HCT116 (cell line): Measurements from ENCODE around the gene CNDP1. TPM values are rescaled to one million over a fixed set of nuclear protein-coding genes. Genes with fewer than 3 reads are reported as not detected.

Source experiments
- ATAC-seq: fragments of 200-7000 bp; cut with Tn5 transposase; 2 replicates; pipeline ENCODE4 v1.9.1; 2020; ENCODE audit warnings: mild to moderate bottlenecking, moderate library complexity
- BruUV-seq: library from RNA; stranded (reverse); fragments of 400-500 nt; replicated peaks from 2 replicates; lab custom pipeline; 2021; lab: Mats Ljungman, UMichigan
- CTCF ChIA-PET: fragments of 300-600 bp; sonication (Branson Sonifier 250); formaldehyde crosslinking; loops from one replicate; lab custom pipeline; 2021; ENCODE audit warnings: antibody characterized with exemption; lab: Charles Lee
- POLR2A ChIA-PET: fragments of 300-600, 350-600 bp; sonication (Branson Sonifier 250); formaldehyde crosslinking; loops from one replicate; lab custom pipeline; 2021; ENCODE audit warnings: antibody characterized with exemption; lab: Charles Lee
- RAD21 ChIA-PET, 2 experiments: fragments of 300-600 bp; sonication (Branson Sonifier 250); formaldehyde crosslinking; loops; one replicate each; lab custom pipeline; 2023; ENCODE audit warnings: low total read pairs in 2 of 2; ENCODE audit not compliant: uncharacterized antibody in 2 of 2, unreplicated experiment in 2 of 2, low non-redundant PET in 1 of 2; lab: Charles Lee
- DNase-seq: peaks from one replicate; pipeline ENCODE4 v3.0.0-alpha.2; 2010; ENCODE audit warnings: low read depth, low spot score
- H2AFZ ChIP-seq: fragments of 200-600 bp; shearing (Covaris generic), sonication (generic); 2 replicates; pipeline ENCODE4 v1.6.1; 2017; ENCODE audit warnings: low read depth, mixed run types, mixed read lengths, antibody characterized with exemption, low read length; ENCODE audit not compliant: poor library complexity, severe bottlenecking
- H3K27ac ChIP-seq: 2 replicates; pipeline ENCODE4 v1.5.1; 2012; ENCODE audit warnings: low read depth, low read length
- H3K27me3 ChIP-seq: fragments of 200-600 bp; sonication (generic); 2 replicates; pipeline ENCODE4 v1.6.1; 2016; ENCODE audit warnings: mixed run types, low read length, mixed read lengths; ENCODE audit not compliant: insufficient read depth
- H3K36me3 ChIP-seq, 2 experiments: fragments of 200-500 bp in 1 of 2; fragments of 200-600 bp in 1 of 2; sonication (Bioruptor generic) in 1 of 2; sonication (generic) in 1 of 2; 2 replicates each; pipeline versions ENCODE4 v1.5.1 to v1.6.1; 2014 to 2016; ENCODE audit warnings: low read length in 2 of 2, inconsistent platforms in 1 of 2, mixed read lengths in 1 of 2, mixed run types in 1 of 2; ENCODE audit not compliant: insufficient read depth in 2 of 2, control insufficient read depth in 1 of 2
- H3K4me1 ChIP-seq, 2 experiments: fragments of 200-600 bp in 1 of 2; sonication (generic) in 1 of 2; 2 replicates each; pipeline versions ENCODE4 v1.5.1 to v1.6.1; 2012 to 2017; ENCODE audit warnings: low read length in 2 of 2, inconsistent platforms in 1 of 2, mild to moderate bottlenecking in 1 of 2, mixed read lengths in 1 of 2, mixed run types in 1 of 2, moderate library complexity in 1 of 2; ENCODE audit not compliant: insufficient read depth in 2 of 2, control insufficient read depth in 1 of 2
- H3K4me2 ChIP-seq: fragments of 200-600 bp; sonication (generic); 2 replicates; pipeline ENCODE4 v1.6.1; 2017; ENCODE audit warnings: mixed run types, low read length, mixed read lengths
- H3K4me3 ChIP-seq, 2 experiments: fragments of 200-600 bp in 1 of 2; sonication (generic) in 1 of 2; replicated peaks in 1 of 2; 2 replicates each; pipeline ENCODE4 v1.5.1; 2011 to 2016; ENCODE audit warnings: low read length in 2 of 2, control low read depth in 1 of 2, low read depth in 1 of 2, mild to moderate bottlenecking in 1 of 2, mixed read lengths in 1 of 2, mixed run types in 1 of 2
- H3K79me2 ChIP-seq: fragments of 200-600 bp; sonication (generic); 2 replicates; pipeline ENCODE4 v1.6.1; 2017; ENCODE audit warnings: mild to moderate bottlenecking, mixed run types, low read length, moderate library complexity, mixed read lengths; ENCODE audit not compliant: insufficient read depth
- H3K9ac ChIP-seq: fragments of 200-600 bp; sonication (generic); 2 replicates; pipeline ENCODE4 v1.6.1; 2016; ENCODE audit warnings: low read length, mixed read lengths
- H3K9me2 ChIP-seq: fragments of 200-600 bp; sonication (generic), shearing (Covaris generic); 2 replicates; pipeline ENCODE4 v1.6.1; 2017; ENCODE audit warnings: mixed run types, mild to moderate bottlenecking, moderate library complexity; ENCODE audit not compliant: insufficient read depth
- H3K9me3 ChIP-seq, 2 experiments: fragments of 200-500 bp in 1 of 2; fragments of 200-600 bp in 1 of 2; sonication (Bioruptor generic) in 1 of 2; sonication (generic) in 1 of 2; 2 replicates each; pipeline ENCODE4 v1.6.1; 2014 to 2017; ENCODE audit warnings: low read length in 2 of 2, mixed read lengths in 2 of 2, inconsistent platforms in 1 of 2, low read depth in 1 of 2, mild to moderate bottlenecking in 1 of 2, mixed run types in 1 of 2, moderate library complexity in 1 of 2; ENCODE audit not compliant: control insufficient read depth in 1 of 2, insufficient read depth in 1 of 2
- H4K20me1 ChIP-seq: fragments of 200-600 bp; sonication (generic), shearing (Covaris generic); 2 replicates; pipeline ENCODE4 v1.6.1; 2017; ENCODE audit warnings: mixed run types, mild to moderate bottlenecking, moderate library complexity; ENCODE audit not compliant: insufficient read depth
- CEBPB ChIP-seq: IDR thresholded peaks from 2 replicates; pipeline ENCODE4 v1.6.1; 2012; ENCODE audit warnings: low read depth
- EGR1 ChIP-seq: IDR thresholded peaks from 2 replicates; pipeline ENCODE4 v1.6.1; 2012; ENCODE audit warnings: low read depth
- ELF1 ChIP-seq: IDR thresholded peaks from 2 replicates; pipeline ENCODE4 v1.6.1; 2012; ENCODE audit warnings: low read depth, borderline replicate concordance
- EZH2 ChIP-seq: fragments of 200-600 bp; sonication (generic); IDR thresholded peaks from 2 replicates; pipeline ENCODE4 v1.6.1; 2017; ENCODE audit warnings: antibody characterized with exemption, mixed run types
- EZH2phosphoT487 ChIP-seq: fragments of 200-600 bp; IDR thresholded peaks from 2 replicates; pipeline ENCODE4 v1.6.1; 2018; ENCODE audit warnings: antibody characterized with exemption, borderline replicate concordance
- FOSL1 ChIP-seq: IDR thresholded peaks from 2 replicates; pipeline ENCODE4 v1.6.1; 2012; ENCODE audit warnings: low read depth
- JUND ChIP-seq: IDR thresholded peaks from 2 replicates; pipeline ENCODE4 v1.6.1; 2012
- POLR2AphosphoS5 ChIP-seq: IDR thresholded peaks from 2 replicates; pipeline ENCODE4 v1.6.1; 2011; ENCODE audit warnings: mild to moderate bottlenecking, low read depth, low read length, moderate library complexity
- SIN3A ChIP-seq: IDR thresholded peaks from 2 replicates; pipeline ENCODE4 v1.6.1; 2012; ENCODE audit warnings: low read depth
- SP1 ChIP-seq: IDR thresholded peaks from 2 replicates; pipeline ENCODE4 v1.6.1; 2012; ENCODE audit warnings: low read depth
- SRF ChIP-seq: IDR thresholded peaks from 2 replicates; pipeline ENCODE4 v1.6.1; 2012; ENCODE audit warnings: low read depth
- YY1 ChIP-seq: IDR thresholded peaks from 2 replicates; pipeline ENCODE4 v1.6.1; 2011; ENCODE audit warnings: low read length, low read depth, moderate library complexity, mild to moderate bottlenecking; ENCODE audit not compliant: insufficient replicate concordance; ENCODE audit errors: extremely low read depth
- ZFX ChIP-seq: fragments of 450-650 bp; IDR thresholded peaks from 2 replicates; pipeline ENCODE4 v1.6.1; 2017
- ZNF274 ChIP-seq: fragments of 200-500 bp; sonication (Bioruptor generic); IDR thresholded peaks from 2 replicates; pipeline ENCODE4 v1.6.1; 2014; ENCODE audit warnings: mild to moderate bottlenecking, low read depth, low read length, inconsistent platforms
- intact Hi-C: fragments of 100-400 bp; cut with micrococcal nuclease; formaldehyde crosslinking; loops from 2 replicates; pipeline ENCODE4 v1.10.0; 2022
- total RNA-seq: library from RNA; stranded (reverse); gene quantifications from one replicate; pipeline ENCODE4 v1.2.1, GENCODE V29; 2021; ENCODE audit not compliant: unreplicated experiment
- TF ChIP-seq, protein P1 (sequence below): IDR thresholded peaks from 2 replicates; pipeline ENCODE4 v1.6.1; 2012; ENCODE audit warnings: low read depth
- TF ChIP-seq, protein P2 (sequence below): IDR thresholded peaks from 2 replicates; pipeline ENCODE4 v1.6.1; 2011; ENCODE audit warnings: mild to moderate bottlenecking, low read length, moderate library complexity; ENCODE audit not compliant: insufficient replicate concordance; ENCODE audit errors: extremely low read depth
- TF ChIP-seq, protein P3 (sequence below), 3 experiments: fragments of 200-600 bp in 1 of 3; sonication (generic) in 1 of 3; IDR thresholded peaks in 2 of 3; conservative IDR thresholded peaks in 1 of 3; 2 replicates each; pipeline ENCODE4 v1.5.1; 2012 to 2017; ENCODE audit warnings: low read depth in 2 of 3, low read length in 2 of 3, antibody characterized with exemption in 1 of 3, borderline replicate concordance in 1 of 3, control low read depth in 1 of 3, mild to moderate bottlenecking in 1 of 3, mixed read lengths in 1 of 3, mixed run types in 1 of 3, moderate library complexity in 1 of 3; ENCODE audit not compliant: insufficient read depth in 1 of 3

CNDP1 gene
- total RNA-seq, 1 experiment from 2014 or later = not detected

DNA sequence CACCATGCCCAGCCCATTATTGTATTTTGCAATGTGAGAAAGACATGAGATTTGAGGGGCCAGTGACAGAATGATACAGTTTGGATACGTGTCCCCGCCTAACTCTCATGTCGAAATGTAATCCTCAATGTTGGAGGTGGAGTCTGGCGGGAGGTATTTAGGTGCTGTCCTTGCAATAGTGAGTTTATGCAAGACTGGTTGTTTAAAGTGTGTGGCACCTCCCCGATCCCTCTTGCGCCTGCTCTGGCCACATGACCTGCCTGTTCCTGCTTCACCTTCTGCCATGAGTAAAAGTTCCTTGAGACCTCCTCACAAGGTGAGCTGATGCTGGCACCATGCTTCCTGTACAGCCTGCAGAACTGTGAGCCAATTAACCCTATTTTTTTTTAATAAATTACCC, 16.6 kb downstream of the CNDP1 start:
- Histone ChIP-seq H4K20me1 (no peaks in the 10 kb centered on the region), H3K79me2 (no peaks in the 10 kb centered on the region), H3K4me3 (no peak overlapping the region), H3K4me2 (no peak overlapping the region), H3K27me3 (peaks cover 16% of the 10 kb centered on the region), H3K4me1 (no peaks in the 10 kb centered on the region), H3K36me3 (no peaks in the 10 kb centered on the region), H3K9ac (no peak overlapping the region), H3K27ac (no peak overlapping the region), H3K9me3 (peaks cover 0 to 6% of the 10 kb centered on the region in 2 experiments; a peak in 1 of 4 replicates), H2AFZ (no peak overlapping the region), H3K9me2 (no peaks in the 10 kb centered on the region)
- ChIA-PET POLR2A (no interaction called here), CTCF (interaction anchor here (1.3 to 1.6 kb wide), 4 partner anchors 197 to 353 kb away, joined by 3 to 57 read pairs (median 12); no protein-coding TSS in a partner anchor), RAD21 (no interaction called here)
- no TSS peak for BruUV-seq
- DNase-seq (no peak), ATAC-seq (no peak)
- intact Hi-C loops = loop anchor here (10.0 kb wide), 1 partner anchor 506 kb away; no protein-coding TSS in a partner anchor
- no peak for TF ChIP-seq POLR2AphosphoS5
- TF ChIP-seq, protein P1, sequence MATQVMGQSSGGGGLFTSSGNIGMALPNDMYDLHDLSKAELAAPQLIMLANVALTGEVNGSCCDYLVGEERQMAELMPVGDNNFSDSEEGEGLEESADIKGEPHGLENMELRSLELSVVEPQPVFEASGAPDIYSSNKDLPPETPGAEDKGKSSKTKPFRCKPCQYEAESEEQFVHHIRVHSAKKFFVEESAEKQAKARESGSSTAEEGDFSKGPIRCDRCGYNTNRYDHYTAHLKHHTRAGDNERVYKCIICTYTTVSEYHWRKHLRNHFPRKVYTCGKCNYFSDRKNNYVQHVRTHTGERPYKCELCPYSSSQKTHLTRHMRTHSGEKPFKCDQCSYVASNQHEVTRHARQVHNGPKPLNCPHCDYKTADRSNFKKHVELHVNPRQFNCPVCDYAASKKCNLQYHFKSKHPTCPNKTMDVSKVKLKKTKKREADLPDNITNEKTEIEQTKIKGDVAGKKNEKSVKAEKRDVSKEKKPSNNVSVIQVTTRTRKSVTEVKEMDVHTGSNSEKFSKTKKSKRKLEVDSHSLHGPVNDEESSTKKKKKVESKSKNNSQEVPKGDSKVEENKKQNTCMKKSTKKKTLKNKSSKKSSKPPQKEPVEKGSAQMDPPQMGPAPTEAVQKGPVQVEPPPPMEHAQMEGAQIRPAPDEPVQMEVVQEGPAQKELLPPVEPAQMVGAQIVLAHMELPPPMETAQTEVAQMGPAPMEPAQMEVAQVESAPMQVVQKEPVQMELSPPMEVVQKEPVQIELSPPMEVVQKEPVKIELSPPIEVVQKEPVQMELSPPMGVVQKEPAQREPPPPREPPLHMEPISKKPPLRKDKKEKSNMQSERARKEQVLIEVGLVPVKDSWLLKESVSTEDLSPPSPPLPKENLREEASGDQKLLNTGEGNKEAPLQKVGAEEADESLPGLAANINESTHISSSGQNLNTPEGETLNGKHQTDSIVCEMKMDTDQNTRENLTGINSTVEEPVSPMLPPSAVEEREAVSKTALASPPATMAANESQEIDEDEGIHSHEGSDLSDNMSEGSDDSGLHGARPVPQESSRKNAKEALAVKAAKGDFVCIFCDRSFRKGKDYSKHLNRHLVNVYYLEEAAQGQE = no peak
- TF ChIP-seq EZH2phosphoT487 = no peak
- no peak for TF ChIP-seq YY1
- no peak for TF ChIP-seq SP1
- TF ChIP-seq, protein P2, sequence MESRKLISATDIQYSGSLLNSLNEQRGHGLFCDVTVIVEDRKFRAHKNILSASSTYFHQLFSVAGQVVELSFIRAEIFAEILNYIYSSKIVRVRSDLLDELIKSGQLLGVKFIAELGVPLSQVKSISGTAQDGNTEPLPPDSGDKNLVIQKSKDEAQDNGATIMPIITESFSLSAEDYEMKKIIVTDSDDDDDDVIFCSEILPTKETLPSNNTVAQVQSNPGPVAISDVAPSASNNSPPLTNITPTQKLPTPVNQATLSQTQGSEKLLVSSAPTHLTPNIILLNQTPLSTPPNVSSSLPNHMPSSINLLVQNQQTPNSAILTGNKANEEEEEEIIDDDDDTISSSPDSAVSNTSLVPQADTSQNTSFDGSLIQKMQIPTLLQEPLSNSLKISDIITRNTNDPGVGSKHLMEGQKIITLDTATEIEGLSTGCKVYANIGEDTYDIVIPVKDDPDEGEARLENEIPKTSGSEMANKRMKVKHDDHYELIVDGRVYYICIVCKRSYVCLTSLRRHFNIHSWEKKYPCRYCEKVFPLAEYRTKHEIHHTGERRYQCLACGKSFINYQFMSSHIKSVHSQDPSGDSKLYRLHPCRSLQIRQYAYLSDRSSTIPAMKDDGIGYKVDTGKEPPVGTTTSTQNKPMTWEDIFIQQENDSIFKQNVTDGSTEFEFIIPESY = no peak
- TF ChIP-seq ELF1 = no peak
- TF ChIP-seq EGR1 = no peak
- TF ChIP-seq SIN3A = no peak
- TF ChIP-seq CEBPB = no peak
- no peak for TF ChIP-seq SRF
- TF ChIP-seq ZNF274 = no peak
- no peak for TF ChIP-seq ZFX
- no peak for TF ChIP-seq FOSL1
- no peak for TF ChIP-seq EZH2
- TF ChIP-seq, protein P3, sequence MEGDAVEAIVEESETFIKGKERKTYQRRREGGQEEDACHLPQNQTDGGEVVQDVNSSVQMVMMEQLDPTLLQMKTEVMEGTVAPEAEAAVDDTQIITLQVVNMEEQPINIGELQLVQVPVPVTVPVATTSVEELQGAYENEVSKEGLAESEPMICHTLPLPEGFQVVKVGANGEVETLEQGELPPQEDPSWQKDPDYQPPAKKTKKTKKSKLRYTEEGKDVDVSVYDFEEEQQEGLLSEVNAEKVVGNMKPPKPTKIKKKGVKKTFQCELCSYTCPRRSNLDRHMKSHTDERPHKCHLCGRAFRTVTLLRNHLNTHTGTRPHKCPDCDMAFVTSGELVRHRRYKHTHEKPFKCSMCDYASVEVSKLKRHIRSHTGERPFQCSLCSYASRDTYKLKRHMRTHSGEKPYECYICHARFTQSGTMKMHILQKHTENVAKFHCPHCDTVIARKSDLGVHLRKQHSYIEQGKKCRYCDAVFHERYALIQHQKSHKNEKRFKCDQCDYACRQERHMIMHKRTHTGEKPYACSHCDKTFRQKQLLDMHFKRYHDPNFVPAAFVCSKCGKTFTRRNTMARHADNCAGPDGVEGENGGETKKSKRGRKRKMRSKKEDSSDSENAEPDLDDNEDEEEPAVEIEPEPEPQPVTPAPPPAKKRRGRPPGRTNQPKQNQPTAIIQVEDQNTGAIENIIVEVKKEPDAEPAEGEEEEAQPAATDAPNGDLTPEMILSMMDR (IDR thresholded peaks at IDR 0.05 in 2 of 3, conservative IDR thresholded peaks at IDR 0.05 in 1 of 3; ENCODE audit: borderline replicate concordance in 1 of 3, insufficient read depth in 1 of 3, low read depth in 2 of 3, low read length in 2 of 3) = no peak
- no peak for TF ChIP-seq JUND
- TF ChIP-seq, all 23 proteins: peak for 0
